GM12891 (cell line): Measurements from ENCODE around the gene TMA7B.

ENCODE experiments used
- POLR2A ChIP-seq: IDR thresholded peaks from 2 replicates; pipeline ENCODE4 v1.6.1; 2011; ENCODE audit warnings: low read depth, low read length, control low read depth
- POLR2AphosphoS5 ChIP-seq: IDR thresholded peaks from 2 replicates; pipeline ENCODE4 v1.6.1; 2011; ENCODE audit warnings: low read depth, low read length, control low read depth
- POU2F2 ChIP-seq: IDR thresholded peaks from 2 replicates; pipeline ENCODE4 v1.6.1; 2011; ENCODE audit warnings: low read depth, mild to moderate bottlenecking, control low read depth, low read length, moderate library complexity
- TAF1 ChIP-seq: IDR thresholded peaks from 2 replicates; pipeline ENCODE4 v1.6.1; 2011; ENCODE audit warnings: low read depth, low read length, control low read depth

DNA sequence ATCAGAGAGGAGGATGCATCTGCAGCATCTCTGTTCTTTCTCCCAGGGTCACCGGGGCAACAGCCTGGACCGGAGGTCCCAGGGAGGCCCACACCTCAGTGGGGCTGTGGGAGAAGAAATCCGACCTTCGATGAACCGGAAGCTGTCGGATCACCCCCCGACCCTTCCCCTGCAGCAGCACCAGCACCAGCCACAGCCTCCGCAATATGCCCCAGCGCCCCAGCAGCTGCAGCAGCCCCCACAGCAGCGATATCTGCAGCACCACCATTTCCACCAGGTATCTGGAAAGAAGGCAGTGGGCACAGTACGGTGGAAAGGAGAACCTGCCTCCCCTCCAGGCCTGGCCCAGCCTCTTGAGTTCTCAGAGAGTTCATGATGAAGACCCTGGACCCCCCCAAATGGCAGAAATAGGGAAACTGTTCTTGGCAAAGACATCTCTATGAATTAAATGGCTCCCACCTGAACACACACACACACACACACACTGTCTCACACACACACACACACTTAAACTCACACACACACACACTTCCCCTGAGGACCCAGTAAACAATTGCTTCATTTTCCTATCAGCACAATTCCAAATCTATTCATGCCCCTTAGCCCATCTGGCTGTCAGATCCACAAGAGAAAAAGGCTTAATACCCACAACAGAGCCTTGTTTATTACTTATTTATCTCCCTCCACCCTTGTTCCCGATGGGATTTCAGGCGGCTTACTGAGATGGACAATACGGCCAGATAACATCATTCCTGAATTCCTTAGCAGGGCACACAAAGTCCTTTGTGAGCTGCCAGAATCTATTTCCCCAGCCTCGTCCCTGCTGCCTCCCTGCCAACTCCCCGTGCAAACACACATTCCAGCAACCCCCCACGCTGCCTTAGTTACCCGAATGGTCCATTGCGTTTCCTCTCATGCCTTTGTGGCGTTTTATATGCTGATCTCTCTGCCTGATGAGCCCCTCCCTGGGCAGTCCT, 8.1 kb downstream of the TMA7B start:
- TF ChIP-seq POLR2AphosphoS5 (no peak), TAF1 (no peak), POLR2A (no peak), POU2F2 (no peak)
